ENCODE data around the gene RRAS. TPM values are rescaled to one million over a fixed set of nuclear protein-coding genes. Genes with fewer than 3 reads are reported as not detected.
A peak's percentile ranks its signal among the peaks of the same experiment; 100 is the strongest.

Gene RRAS
- total and polyA plus RNA-seq, 8 donors: 21.4 to 131 (median 30.7) TPM

DNA sequence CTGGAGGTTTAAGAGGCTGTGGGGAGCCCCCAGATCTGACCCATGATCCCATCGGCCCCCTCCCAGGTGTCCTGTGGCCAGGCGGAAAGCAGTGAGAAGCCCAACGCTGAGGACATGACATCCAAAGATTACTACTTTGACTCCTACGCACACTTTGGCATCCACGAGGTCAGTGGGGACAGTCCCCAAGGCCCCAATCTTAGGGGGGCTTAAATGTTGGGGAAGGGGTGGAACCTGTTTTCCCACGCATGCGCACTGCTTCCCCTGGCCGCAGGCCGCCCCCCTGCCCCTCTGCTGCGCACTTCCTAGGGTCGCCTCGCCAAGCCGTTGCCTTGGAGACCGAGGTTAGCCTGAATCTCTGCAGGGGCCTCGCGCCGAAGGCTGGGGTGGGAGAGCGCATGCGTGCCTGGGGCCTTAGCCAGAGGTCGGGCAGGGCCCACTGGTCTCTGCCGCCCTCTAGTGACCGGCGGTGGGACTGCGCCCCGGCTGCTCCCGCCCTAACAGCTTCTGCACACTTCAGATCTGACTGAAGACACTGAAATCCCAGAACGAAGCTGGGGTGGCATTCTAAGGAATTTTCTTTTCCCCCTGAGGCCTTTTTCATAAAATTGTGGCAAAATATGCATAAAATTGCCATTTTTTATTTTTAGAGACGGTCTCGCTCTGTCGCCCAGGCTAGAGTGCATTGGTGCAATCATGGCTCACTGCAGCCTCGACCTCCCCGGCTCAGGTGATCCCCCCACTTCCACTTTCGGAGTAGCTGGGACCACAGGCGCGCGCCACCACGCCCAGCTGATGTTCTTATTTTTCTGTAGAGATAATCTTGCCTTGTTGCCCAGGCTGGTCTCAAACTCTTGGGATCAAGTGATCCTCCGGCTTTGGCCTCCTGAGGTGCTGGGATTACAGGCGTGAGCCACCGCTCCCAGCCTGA lies 40.7 kb upstream of the RRAS start:
- TF ChIP-seq CTCF (IDR thresholded peaks at IDR 0.05): peak; percentile 99 to 100
- H3K4me3 ChIP-seq: peak overlapping the region in 1 of 2 donors; percentile 20

DNA sequence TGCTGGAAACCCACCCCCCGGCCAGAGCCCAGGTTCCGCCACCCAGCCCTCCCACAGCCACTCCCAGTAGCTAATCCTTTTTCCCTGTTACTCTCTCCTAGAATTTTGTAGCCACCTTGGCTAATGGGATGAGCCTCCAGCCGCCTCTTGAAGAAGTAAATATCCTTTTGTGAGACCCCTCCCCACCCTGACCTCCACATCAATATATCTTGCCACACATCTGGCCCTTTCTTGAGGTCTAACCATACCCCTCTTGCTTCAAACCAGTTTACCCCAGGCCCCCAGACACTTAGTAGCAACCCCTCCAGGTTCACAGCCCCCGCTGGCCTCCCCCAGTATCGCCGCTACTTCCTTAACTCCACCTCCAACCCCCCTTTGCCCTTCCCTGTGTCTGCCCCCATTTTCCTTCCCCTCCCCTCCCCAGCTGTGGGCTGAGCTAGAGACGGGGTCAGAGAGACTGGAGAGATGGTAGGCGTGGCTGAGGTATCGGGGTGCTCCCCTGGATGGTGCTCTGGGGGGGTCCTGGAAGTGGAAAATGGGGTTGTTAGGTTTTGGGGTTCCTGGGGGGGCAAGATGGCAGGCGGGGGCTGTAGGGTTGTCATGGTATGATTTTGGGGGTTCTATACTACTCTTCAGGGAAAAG lies 39.9 kb upstream of the RRAS start:
- Histone ChIP-seq H3K27me3 (no peaks in the 10 kb centered on the region), H3K4me1 (peaks cover 21 to 44% of the 10 kb centered on the region in 2 donors), H3K4me3 (no peak overlapping the region), H3K9me3 (no peaks in the 10 kb centered on the region), H3K27ac (peak overlapping the region; percentile 48 to 65), H3K36me3 (peaks cover 0 to 45% of the 10 kb centered on the region in 2 donors)
- intact Hi-C loops (cut with DNase I): no loop called here
- TF ChIP-seq CTCF (IDR thresholded peaks at IDR 0.05): no peak
- ATAC-seq (no peak), DNase-seq (no peak)

More for the DNA sequence above, 40.7 kb upstream of the RRAS start:
- H3K4me1 ChIP-seq: peaks cover 20 to 43% of the 10 kb centered on the region in 2 donors
- H3K27me3 ChIP-seq: no peaks in the 10 kb centered on the region
- intact Hi-C loops (cut with DNase I): no loop called here
- H3K9me3 ChIP-seq: no peaks in the 10 kb centered on the region
- peak; percentile 89 to 98 (median 95) for DNase-seq
- H3K27ac ChIP-seq: peak overlapping the region; percentile 48 to 65
- peaks cover 0 to 53% of the 10 kb centered on the region in 2 donors for H3K36me3 ChIP-seq
- peak; percentile 36 for ATAC-seq

GRCh38 chr19:49678985-49679770 lies 39.2 kb upstream of the RRAS start:
- Histone ChIP-seq H3K9me3 (no peaks in the 10 kb centered on the region), H3K4me3 (peak overlapping the region in 1 of 2 donors; percentile 99), H3K27me3 (no peaks in the 10 kb centered on the region), H3K36me3 (peaks cover 0 to 38% of the 10 kb centered on the region in 2 donors), H3K4me1 (peaks cover 21 to 44% of the 10 kb centered on the region in 2 donors), H3K27ac (no peak overlapping the region)
- TF ChIP-seq CTCF (IDR thresholded peaks at IDR 0.05): no peak
- ATAC-seq (no peak), DNase-seq (no peak)
- intact Hi-C loops (cut with DNase I): no loop called here

DNA sequence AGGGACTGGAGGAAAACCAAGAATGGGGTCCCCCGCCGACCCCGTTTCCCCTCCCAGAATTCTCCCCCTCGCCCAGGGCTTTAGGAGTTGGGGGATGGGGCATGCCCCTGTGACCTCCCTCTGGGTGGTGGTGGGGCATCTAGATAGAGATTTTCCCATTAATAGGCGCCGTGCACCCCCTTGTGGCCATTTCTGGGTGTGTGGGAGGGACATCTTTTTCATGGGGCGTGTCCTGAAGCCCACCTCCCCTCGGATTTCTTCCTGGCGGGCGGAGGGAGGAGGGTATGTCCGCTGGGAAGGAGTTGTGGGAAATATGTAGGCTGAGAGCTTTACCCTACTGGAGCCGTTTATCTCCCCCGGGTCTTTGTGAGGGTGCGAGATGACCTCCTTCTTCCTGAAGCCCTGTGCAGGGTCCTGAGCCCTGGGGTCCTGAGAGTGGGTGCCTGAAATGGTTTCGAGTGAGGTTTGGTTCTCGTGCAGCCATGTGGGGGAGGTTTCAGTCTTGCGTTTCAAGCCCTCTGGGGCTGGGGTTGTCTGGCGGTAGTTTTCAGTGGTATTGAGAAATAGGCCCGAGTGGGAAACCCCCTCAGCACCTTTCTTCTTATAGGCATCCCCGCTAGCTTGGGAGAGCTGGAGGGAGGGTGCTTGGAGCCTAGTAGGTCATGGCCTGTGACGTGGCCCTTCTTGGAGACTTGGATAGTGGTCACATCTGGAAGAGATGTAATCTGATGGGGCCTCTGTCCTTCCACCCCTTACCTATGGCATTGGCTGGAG lies 38.1 kb upstream of the RRAS start:
- DNase-seq (peak; percentile 74 to 89 (median 80)), ATAC-seq (peak; percentile 3)
- H3K4me3 ChIP-seq: peak overlapping the region; percentile 99 to 100
- H3K9me3 ChIP-seq: no peaks in the 10 kb centered on the region
- TF ChIP-seq CTCF (IDR thresholded peaks at IDR 0.05): peak; percentile 53 to 58
- peaks cover 0 to 27% of the 10 kb centered on the region in 2 donors for H3K36me3 ChIP-seq
- peaks cover 21 to 44% of the 10 kb centered on the region in 2 donors for H3K4me1 ChIP-seq
- no peaks in the 10 kb centered on the region for H3K27me3 ChIP-seq
- H3K27ac ChIP-seq: peak overlapping the region; percentile 86 to 95
- intact Hi-C loops (cut with DNase I): no loop called here

Data from left lung (tissue), 10 donors.